HepG2 (cell line): ENCODE results near the gene CCDC69. TPM values are rescaled to one million over a fixed set of nuclear protein-coding genes. Genes with fewer than 3 reads are reported as not detected.

ENCODE experiments used
- ARID2 ChIP-seq: sonication (generic); formaldehyde crosslinking; IDR thresholded peaks from 2 replicates; pipeline ENCODE4 v1.8.1; 2022; ENCODE audit warnings: mild to moderate bottlenecking, missing genetic modification reagents, borderline replicate concordance
- CBFB ChIP-seq: sonication (generic); formaldehyde crosslinking; IDR thresholded peaks from 2 replicates; pipeline ENCODE4 v1.4.0; 2020; ENCODE audit warnings: missing genetic modification reagents
- EED ChIP-seq: sonication (generic); formaldehyde crosslinking; IDR thresholded peaks from 2 replicates; pipeline ENCODE4 v1.5.0; 2020; ENCODE audit warnings: mild to moderate bottlenecking, missing genetic modification reagents
- MTA1 ChIP-seq: sonication (generic); formaldehyde crosslinking; IDR thresholded peaks from 2 replicates; pipeline ENCODE4 v1.4.0; 2020; ENCODE audit warnings: missing genetic modification reagents, mild to moderate bottlenecking, borderline replicate concordance
- NFIB ChIP-seq: sonication (generic); formaldehyde crosslinking; IDR thresholded peaks from 2 replicates; pipeline ENCODE4 v1.9.0; 2021; ENCODE audit warnings: missing genetic modification reagents, mild to moderate bottlenecking, borderline replicate concordance
- POLR2AphosphoS5 ChIP-seq: IDR thresholded peaks from 2 replicates; pipeline ENCODE4 v1.6.1; 2012; ENCODE audit warnings: low read depth, low read length
- RFXAP ChIP-seq: sonication (generic); formaldehyde crosslinking; IDR thresholded peaks from 2 replicates; pipeline ENCODE4 v1.4.0; 2020; ENCODE audit warnings: missing genetic modification reagents, borderline replicate concordance
- RORA ChIP-seq: sonication (generic); formaldehyde crosslinking; IDR thresholded peaks from 2 replicates; pipeline ENCODE4 v1.5.0; 2020; ENCODE audit warnings: mild to moderate bottlenecking, missing genetic modification reagents, moderate library complexity
- SAP130 ChIP-seq: IDR thresholded peaks from 2 replicates; pipeline ENCODE4 v1.6.1; 2016; ENCODE audit warnings: low read depth
- XBP1 ChIP-seq: sonication (generic); formaldehyde crosslinking; IDR thresholded peaks from 2 replicates; pipeline ENCODE4 v1.5.0; 2020; ENCODE audit warnings: missing genetic modification reagents
- ZBTB26 ChIP-seq: IDR thresholded peaks from 2 replicates; pipeline ENCODE4 v1.6.1; 2016; ENCODE audit warnings: missing compliant biosample characterization, missing genetic modification reagents, borderline replicate concordance
- ZFYVE20 ChIP-seq: sonication (generic); formaldehyde crosslinking; IDR thresholded peaks from 2 replicates; pipeline ENCODE4 v1.8.0; 2023; ENCODE audit warnings: low read depth, mild to moderate bottlenecking, moderate library complexity, missing genetic modification reagents, borderline replicate concordance
- ZIK1 ChIP-seq: sonication (generic); formaldehyde crosslinking; IDR thresholded peaks from 2 replicates; pipeline ENCODE4 v1.5.0; 2020; ENCODE audit warnings: mild to moderate bottlenecking, low read depth, missing genetic modification reagents, borderline replicate concordance
- ZNF496 ChIP-seq: sonication (generic); formaldehyde crosslinking; IDR thresholded peaks from 2 replicates; pipeline ENCODE4 v1.8.1; 2023; ENCODE audit warnings: mild to moderate bottlenecking, moderate library complexity, missing genetic modification reagents; ENCODE audit not compliant: insufficient replicate concordance
- ZNF572 ChIP-seq: sonication (generic); formaldehyde crosslinking; IDR thresholded peaks from 2 replicates; pipeline ENCODE4 v1.5.1; 2020; ENCODE audit warnings: mild to moderate bottlenecking, missing genetic modification reagents
- ZSCAN31 ChIP-seq: sonication (generic); formaldehyde crosslinking; IDR thresholded peaks from 2 replicates; pipeline ENCODE4 v1.5.0; 2020; ENCODE audit warnings: low read depth, mild to moderate bottlenecking, missing genetic modification reagents
- polyA plus RNA-seq, 8 experiments: library from polyadenylated mRNA; depleted of rRNA in 3 of 8; stranded (reverse) in 7 of 8; unstranded in 1 of 8; fragments of >200 nt; fragmentation: Illumina TruSeq in 4 of 8; extraction: Trizol in 4 of 8; gene quantifications; 2 replicates each; pipeline versions ENCODE4 v1.2.1 to v1.2.3, GENCODE V29; 2011 to 2016; ENCODE audit warnings: low read depth in 4 of 8, missing spikeins in 1 of 8, mixed read lengths in 1 of 8; ENCODE audit not compliant: insufficient read depth in 1 of 8
- total RNA-seq, 5 experiments: library from RNA; depleted of rRNA; stranded (reverse); fragments of >200 nt; fragmentation: Illumina TruSeq; extraction: Trizol; gene quantifications; 2 replicates each; pipeline ENCODE4 v1.2.3, GENCODE V29; 2016; ENCODE audit warnings: low read depth in 1 of 5
- TF ChIP-seq, protein P1 (sequence below): sonication (generic); formaldehyde crosslinking; IDR thresholded peaks from 2 replicates; pipeline ENCODE4 v1.4.0; 2020; ENCODE audit warnings: mild to moderate bottlenecking, missing genetic modification reagents
- TF ChIP-seq, protein P2 (sequence below): sonication (generic); formaldehyde crosslinking; IDR thresholded peaks from 2 replicates; pipeline ENCODE4; 2020; ENCODE audit warnings: missing genetic modification reagents, mild to moderate bottlenecking, borderline replicate concordance

CCDC69 gene
- total and polyA plus RNA-seq, 2 of the 13 experiments (the other 11 are each of a cell fraction or from before 2014, with no cell fraction given) = 12.2 to 45.2 TPM

GRCh38 chr5:151250346-151251000, 26.6 kb upstream of the CCDC69 start (continued):
- TF ChIP-seq RFXAP (CRISPR knock-in tag) = no peak; the same call in 1 of the 2 replicates
- TF ChIP-seq ZSCAN31 (CRISPR knock-in tag) = no peak
- TF ChIP-seq ZFYVE20 (CRISPR knock-in tag) = no peak
- no peak for TF ChIP-seq ZNF572 (CRISPR knock-in tag)
- no peak for TF ChIP-seq RORA (CRISPR knock-in tag)
- no peak for TF ChIP-seq POLR2AphosphoS5
- TF ChIP-seq ARID2 (CRISPR knock-in tag) = peak; percentile 92; the same call in 1 of the 2 replicates
- TF ChIP-seq XBP1 (CRISPR knock-in tag) = no peak
- TF ChIP-seq ZNF496 (CRISPR knock-in tag) = no peak
- no peak for TF ChIP-seq CBFB
- TF ChIP-seq, protein P1, sequence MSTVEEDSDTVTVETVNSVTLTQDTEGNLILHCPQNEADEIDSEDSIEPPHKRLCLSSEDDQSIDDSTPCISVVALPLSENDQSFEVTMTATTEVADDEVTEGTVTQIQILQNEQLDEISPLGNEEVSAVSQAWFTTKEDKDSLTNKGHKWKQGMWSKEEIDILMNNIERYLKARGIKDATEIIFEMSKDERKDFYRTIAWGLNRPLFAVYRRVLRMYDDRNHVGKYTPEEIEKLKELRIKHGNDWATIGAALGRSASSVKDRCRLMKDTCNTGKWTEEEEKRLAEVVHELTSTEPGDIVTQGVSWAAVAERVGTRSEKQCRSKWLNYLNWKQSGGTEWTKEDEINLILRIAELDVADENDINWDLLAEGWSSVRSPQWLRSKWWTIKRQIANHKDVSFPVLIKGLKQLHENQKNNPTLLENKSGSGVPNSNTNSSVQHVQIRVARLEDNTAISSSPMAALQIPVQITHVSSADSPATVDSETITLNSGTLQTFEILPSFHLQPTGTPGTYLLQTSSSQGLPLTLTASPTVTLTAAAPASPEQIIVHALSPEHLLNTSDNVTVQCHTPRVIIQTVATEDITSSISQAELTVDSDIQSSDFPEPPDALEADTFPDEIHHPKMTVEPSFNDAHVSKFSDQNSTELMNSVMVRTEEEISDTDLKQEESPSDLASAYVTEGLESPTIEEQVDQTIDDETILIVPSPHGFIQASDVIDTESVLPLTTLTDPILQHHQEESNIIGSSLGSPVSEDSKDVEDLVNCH (CRISPR knock-in tag) = no peak
- no peak for TF ChIP-seq ZIK1 (CRISPR knock-in tag)
- no peak for TF ChIP-seq MTA1 (CRISPR knock-in tag)
- TF ChIP-seq, protein P2, sequence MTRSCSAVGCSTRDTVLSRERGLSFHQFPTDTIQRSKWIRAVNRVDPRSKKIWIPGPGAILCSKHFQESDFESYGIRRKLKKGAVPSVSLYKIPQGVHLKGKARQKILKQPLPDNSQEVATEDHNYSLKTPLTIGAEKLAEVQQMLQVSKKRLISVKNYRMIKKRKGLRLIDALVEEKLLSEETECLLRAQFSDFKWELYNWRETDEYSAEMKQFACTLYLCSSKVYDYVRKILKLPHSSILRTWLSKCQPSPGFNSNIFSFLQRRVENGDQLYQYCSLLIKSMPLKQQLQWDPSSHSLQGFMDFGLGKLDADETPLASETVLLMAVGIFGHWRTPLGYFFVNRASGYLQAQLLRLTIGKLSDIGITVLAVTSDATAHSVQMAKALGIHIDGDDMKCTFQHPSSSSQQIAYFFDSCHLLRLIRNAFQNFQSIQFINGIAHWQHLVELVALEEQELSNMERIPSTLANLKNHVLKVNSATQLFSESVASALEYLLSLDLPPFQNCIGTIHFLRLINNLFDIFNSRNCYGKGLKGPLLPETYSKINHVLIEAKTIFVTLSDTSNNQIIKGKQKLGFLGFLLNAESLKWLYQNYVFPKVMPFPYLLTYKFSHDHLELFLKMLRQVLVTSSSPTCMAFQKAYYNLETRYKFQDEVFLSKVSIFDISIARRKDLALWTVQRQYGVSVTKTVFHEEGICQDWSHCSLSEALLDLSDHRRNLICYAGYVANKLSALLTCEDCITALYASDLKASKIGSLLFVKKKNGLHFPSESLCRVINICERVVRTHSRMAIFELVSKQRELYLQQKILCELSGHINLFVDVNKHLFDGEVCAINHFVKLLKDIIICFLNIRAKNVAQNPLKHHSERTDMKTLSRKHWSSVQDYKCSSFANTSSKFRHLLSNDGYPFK (CRISPR knock-in tag) = no peak
- no peak for TF ChIP-seq ZBTB26 (CRISPR knock-in tag)
- peak; percentile 52; the same call in 1 of the 2 replicates for TF ChIP-seq SAP130 (CRISPR knock-in tag)
- no peak for TF ChIP-seq EED
- TF ChIP-seq NFIB (CRISPR knock-in tag) = no peak
